Mesenteric fat pad (tissue), 1 donor: ENCODE data around the gene PPM1N. TPM values are rescaled to one million over a fixed set of nuclear protein-coding genes. Genes with fewer than 3 reads are reported as not detected.
"Not testable (repeated sequence)": the region's sequence is repeated elsewhere in the genome, so short reads cannot be mapped to it uniquely, and the experiment has no call there.

Experiments
- DNase-seq: peaks from one replicate; pipeline ENCODE4 v3.0.0-alpha.2; 2020; ENCODE audit warnings: low spot score
- total RNA-seq: library from RNA; stranded (reverse); fragmentation: NEBNext Ultra II Directional; extraction: Animal tissue kit (Norgen Biotek cat#: 25700); gene quantifications from one replicate; pipeline ENCODE4 v1.2.1, GENCODE V29; 2021
- donor health status: DM: yes; HTN: yes; CAD: no.

The PPM1N gene
- total RNA-seq, 1 donor from 2014 or later = 1.1 TPM

GRCh38 chr19:45508417-45508860, 10.2 kb downstream of the PPM1N start:
- DNase-seq = no peak

GRCh38 chr19:45508861-45509691, 10.8 kb downstream of the PPM1N start:
- DNase-seq = no peak

- DNase-seq = no peak
Measured at GRCh38 chr19:45509692-45510015, 11.4 kb downstream of the PPM1N start.

- DNase-seq = not testable (repeated sequence)
Measured at GRCh38 chr19:45510352-45510751, 12.1 kb downstream of the PPM1N start.

GRCh38 chr19:45511074-45511473, 12.8 kb downstream of the PPM1N start:
- DNase-seq = no peak

- DNase-seq = no peak
Measured at GRCh38 chr19:45512881-45513483, 14.7 kb downstream of the PPM1N start.

GRCh38 chr19:45514376-45515051, 16.3 kb downstream of the PPM1N start:
- DNase-seq = no peak

GRCh38 chr19:45515081-45515624, 16.9 kb downstream of the PPM1N start:
- no peak for DNase-seq

- DNase-seq = no peak
Measured at GRCh38 chr19:45515807-45516401, 17.7 kb downstream of the PPM1N start.

- no peak for DNase-seq
Measured at GRCh38 chr19:45517238-45517637, 19.0 kb downstream of the PPM1N start.

- DNase-seq = no peak
Measured at GRCh38 chr19:45517641-45518468, 19.6 kb downstream of the PPM1N start.

- no peak for DNase-seq
Measured at GRCh38 chr19:45518469-45518826, 20.2 kb downstream of the PPM1N start.

GRCh38 chr19:45522010-45522941, 24.0 kb downstream of the PPM1N start:
- no peak for DNase-seq

- DNase-seq = no peak
Measured at GRCh38 chr19:45523642-45524256, 25.5 kb downstream of the PPM1N start.

GRCh38 chr19:45524575-45525129, 26.4 kb downstream of the PPM1N start:
- DNase-seq = no peak

GRCh38 chr19:45526143-45526542, 27.9 kb downstream of the PPM1N start:
- DNase-seq = no peak

GRCh38 chr19:45526971-45527370, 28.7 kb downstream of the PPM1N start:
- DNase-seq = no peak

- DNase-seq = no peak
Measured at GRCh38 chr19:45527731-45528130, 29.5 kb downstream of the PPM1N start.
